Testis (tissue), 3 donors: Measurements from ENCODE around the gene ERFE. TPM values are rescaled to one million over a fixed set of nuclear protein-coding genes. Genes with fewer than 3 reads are reported as not detected.

Source experiments
- DNase-seq: peaks from one replicate; pipeline ENCODE4 v3.0.0-alpha.2; 2019
- H3K27ac ChIP-seq, 2 donors: fragments of 200-600 bp; sonication (generic); one replicate each; pipeline ENCODE4 v1.5.1; 2019
- H3K27me3 ChIP-seq: fragments of 200-600 bp; sonication (generic); one replicate; pipeline ENCODE4 v1.5.1; 2019
- H3K36me3 ChIP-seq: fragments of 200-600 bp; sonication (generic); one replicate; pipeline ENCODE4 v1.5.1; 2017; ENCODE audit warnings: low read depth; ENCODE audit errors: missing control alignments
- H3K4me1 ChIP-seq: fragments of 200-600 bp; sonication (generic); one replicate; pipeline ENCODE4 v1.5.1; 2019
- H3K4me3 ChIP-seq, 2 donors: fragments of 200-600 bp; sonication (generic); one replicate each; pipeline ENCODE4 v1.5.1; 2017 to 2019
- H3K9me3 ChIP-seq: fragments of 200-600 bp; sonication (generic); one replicate; pipeline ENCODE4 v1.5.1; 2017
- POLR2A ChIP-seq: fragments of 450-650 bp; IDR thresholded peaks from one replicate; pipeline ENCODE4 v1.6.1; 2017; ENCODE audit warnings: antibody characterized with exemption, mild to moderate bottlenecking, moderate library complexity
- WGBS, 2 donors: methylation state at CpG; one replicate each; pipeline ENCODE4 v1.1.5; 2018; 5-methylcytosine and 5-hydroxymethylcytosine counted together
- intact Hi-C: fragments of 100-400 bp; cut with DNase I; formaldehyde crosslinking; loops from one replicate; pipeline ENCODE4 v1.15.1; 2023; ENCODE audit warnings: low total_unique reads
- polyA plus RNA-seq: library from polyadenylated mRNA; stranded (reverse); fragments of 350-450 nt; fragmentation: Illumina TruSeq; extraction: RNeasy Lipid Tissue Mini Kit (QIAGEN cat#74804); gene quantifications from one replicate; pipeline ENCODE4 v1.2.3, GENCODE V29; 2014; ENCODE audit warnings: low read depth, low replicate concordance; ENCODE audit not compliant: insufficient read depth
- total RNA-seq, 2 donors: library from RNA; depleted of rRNA; stranded (reverse); fragments of >200 nt; gene quantifications; one replicate each; pipeline ENCODE4 v1.2.3, GENCODE V29; 2016
- TF ChIP-seq, protein P1 (sequence below), 3 experiments: fragments of 450-650 bp in 2 of 3; fragments of 200-600 bp in 1 of 3; sonication (generic) in 1 of 3; IDR thresholded peaks; one replicate each; pipeline ENCODE4 v1.5.1; 2016 to 2019; ENCODE audit warnings: antibody characterized with exemption in 3 of 3, mild to moderate bottlenecking in 2 of 3, moderate library complexity in 1 of 3

Gene ERFE
- total and polyA plus RNA-seq, 3 donors from 2014 or later: 9.5 to 31.0 (median 23.1) TPM

DNA sequence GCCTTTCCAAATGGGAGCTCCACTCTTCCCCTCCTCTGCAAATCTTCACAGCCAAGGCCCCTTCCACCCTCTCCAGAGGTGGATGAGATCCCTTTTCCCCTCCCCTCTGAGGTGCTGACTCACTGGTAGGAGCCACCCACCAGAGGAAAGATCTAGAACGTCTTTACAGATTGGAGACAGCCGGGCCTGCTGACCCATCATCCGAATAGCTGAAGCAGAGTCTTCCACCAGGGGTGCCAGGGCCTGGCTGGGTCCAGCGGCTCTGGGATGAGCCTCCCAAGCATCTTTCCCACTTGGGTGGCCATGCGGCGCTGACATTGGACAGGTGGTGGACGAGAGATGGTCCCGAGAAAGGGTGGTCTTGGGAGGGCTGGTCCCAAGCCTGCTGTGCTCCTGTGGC lies 9.0 kb downstream of the ERFE start:
- Histone ChIP-seq H3K4me1 (peaks cover 14% of the 10 kb centered on the region), H3K36me3 (no peaks in the 10 kb centered on the region)

DNA sequence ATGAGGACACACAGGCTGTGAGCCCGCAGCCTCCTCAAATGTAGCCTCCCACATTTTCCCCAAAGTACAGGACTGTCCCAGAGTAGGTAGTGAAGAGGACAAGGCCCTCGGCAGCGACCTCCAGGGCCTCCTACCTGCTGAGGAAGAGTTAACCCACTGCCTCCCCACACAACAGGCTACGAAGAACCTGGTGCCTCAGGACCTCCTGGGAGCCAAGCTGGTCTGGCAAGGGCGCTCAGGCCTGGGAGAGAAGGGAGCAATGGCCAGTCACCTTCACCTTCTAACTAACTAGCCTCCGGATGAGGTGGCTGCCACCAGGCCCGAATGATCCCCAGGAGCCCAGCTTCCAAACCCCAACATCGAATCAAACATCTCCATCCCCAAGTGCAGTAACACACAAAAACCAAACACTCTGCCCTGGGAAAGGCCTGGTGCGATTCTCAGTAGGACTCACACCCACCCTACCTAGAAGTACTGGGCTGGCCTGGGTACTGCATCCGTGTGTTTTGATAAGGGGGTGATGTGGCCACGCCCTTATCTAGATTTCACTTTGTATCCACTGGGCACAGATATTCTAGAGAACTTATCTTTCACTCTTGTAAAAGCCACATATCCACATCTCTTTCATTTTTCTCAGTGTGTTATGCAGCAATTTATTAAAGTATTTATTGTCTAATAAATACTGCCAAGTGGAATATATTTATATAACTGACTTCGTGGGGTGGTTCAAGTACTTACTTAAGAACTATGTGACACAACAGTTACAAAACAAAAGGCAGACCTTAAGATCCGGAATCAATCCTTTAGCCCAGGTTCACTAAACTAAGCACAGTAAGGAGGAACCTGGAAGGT lies 9.7 kb downstream of the ERFE start:
- Histone ChIP-seq H3K27me3 (no peaks in the 10 kb centered on the region), H3K4me1 (peaks cover 14% of the 10 kb centered on the region), H3K27ac (no peak overlapping the region), H3K36me3 (no peaks in the 10 kb centered on the region), H3K4me3 (no peak overlapping the region), H3K9me3 (no peaks in the 10 kb centered on the region)
- intact Hi-C loops: no loop called here
- TF ChIP-seq POLR2A: no peak
- TF ChIP-seq, protein P1, sequence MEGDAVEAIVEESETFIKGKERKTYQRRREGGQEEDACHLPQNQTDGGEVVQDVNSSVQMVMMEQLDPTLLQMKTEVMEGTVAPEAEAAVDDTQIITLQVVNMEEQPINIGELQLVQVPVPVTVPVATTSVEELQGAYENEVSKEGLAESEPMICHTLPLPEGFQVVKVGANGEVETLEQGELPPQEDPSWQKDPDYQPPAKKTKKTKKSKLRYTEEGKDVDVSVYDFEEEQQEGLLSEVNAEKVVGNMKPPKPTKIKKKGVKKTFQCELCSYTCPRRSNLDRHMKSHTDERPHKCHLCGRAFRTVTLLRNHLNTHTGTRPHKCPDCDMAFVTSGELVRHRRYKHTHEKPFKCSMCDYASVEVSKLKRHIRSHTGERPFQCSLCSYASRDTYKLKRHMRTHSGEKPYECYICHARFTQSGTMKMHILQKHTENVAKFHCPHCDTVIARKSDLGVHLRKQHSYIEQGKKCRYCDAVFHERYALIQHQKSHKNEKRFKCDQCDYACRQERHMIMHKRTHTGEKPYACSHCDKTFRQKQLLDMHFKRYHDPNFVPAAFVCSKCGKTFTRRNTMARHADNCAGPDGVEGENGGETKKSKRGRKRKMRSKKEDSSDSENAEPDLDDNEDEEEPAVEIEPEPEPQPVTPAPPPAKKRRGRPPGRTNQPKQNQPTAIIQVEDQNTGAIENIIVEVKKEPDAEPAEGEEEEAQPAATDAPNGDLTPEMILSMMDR (IDR thresholded peaks at IDR 0.05): no peak
- no peak for DNase-seq
- WGBS, 2 donors: 81 to 89% methylated on average over 12 to 13 of the region's 13 CpGs

More for the DNA sequence above, 9.0 kb downstream of the ERFE start:
- DNase-seq: no peak
- no peaks in the 10 kb centered on the region for H3K9me3 ChIP-seq
- no peak overlapping the region for H3K27ac ChIP-seq
- TF ChIP-seq POLR2A: no peak
- TF ChIP-seq, protein P1 (IDR thresholded peaks at IDR 0.05): no peak
- no peak overlapping the region for H3K4me3 ChIP-seq
- 70 to 85% methylated on average over 2 to 8 of the region's 8 CpGs for WGBS, 2 donors
- intact Hi-C loops: no loop called here
- H3K27me3 ChIP-seq: no peaks in the 10 kb centered on the region

DNA sequence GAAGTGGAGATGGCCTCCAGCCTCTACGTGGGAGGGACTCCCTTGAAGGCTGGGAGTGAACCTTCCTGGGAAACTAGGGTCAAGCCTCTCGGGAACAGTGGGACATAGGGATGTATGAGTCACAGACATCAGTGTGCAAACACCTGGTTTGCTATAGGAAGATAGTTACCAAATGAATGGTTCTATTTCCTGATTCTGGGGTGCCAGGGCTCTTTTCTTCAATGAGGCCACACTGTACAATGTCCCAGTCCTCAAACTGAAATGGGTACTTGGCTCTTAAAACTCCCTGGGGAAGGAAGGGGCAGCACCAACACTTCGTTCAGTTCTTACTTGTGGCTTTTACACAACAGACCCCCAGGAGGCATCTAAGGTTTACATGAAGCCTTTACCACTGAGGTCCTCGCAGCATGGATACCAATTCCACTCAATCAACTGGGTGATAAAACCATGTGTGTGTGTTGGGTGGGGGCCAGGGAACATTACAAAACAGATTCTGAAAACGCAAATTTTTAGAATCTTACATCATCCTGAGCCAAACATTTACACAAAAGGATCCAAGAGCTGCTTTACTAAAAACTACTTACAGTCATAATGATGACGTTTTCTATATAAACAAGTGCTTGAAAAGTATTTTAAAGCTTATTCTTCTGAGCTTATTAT lies 10.4 kb downstream of the ERFE start:
- no peak overlapping the region for H3K4me3 ChIP-seq
- H3K4me1 ChIP-seq: peaks cover 14% of the 10 kb centered on the region
- intact Hi-C loops: no loop called here
- H3K36me3 ChIP-seq: no peaks in the 10 kb centered on the region
- H3K27me3 ChIP-seq: no peaks in the 10 kb centered on the region
- no peak overlapping the region for H3K27ac ChIP-seq
- WGBS, 2 donors: 64 to 72% methylated on average over 6 of the region's 6 CpGs
- no peak for DNase-seq
- no peak for TF ChIP-seq POLR2A
- TF ChIP-seq, protein P1 (IDR thresholded peaks at IDR 0.05): no peak
- no peaks in the 10 kb centered on the region for H3K9me3 ChIP-seq

DNA sequence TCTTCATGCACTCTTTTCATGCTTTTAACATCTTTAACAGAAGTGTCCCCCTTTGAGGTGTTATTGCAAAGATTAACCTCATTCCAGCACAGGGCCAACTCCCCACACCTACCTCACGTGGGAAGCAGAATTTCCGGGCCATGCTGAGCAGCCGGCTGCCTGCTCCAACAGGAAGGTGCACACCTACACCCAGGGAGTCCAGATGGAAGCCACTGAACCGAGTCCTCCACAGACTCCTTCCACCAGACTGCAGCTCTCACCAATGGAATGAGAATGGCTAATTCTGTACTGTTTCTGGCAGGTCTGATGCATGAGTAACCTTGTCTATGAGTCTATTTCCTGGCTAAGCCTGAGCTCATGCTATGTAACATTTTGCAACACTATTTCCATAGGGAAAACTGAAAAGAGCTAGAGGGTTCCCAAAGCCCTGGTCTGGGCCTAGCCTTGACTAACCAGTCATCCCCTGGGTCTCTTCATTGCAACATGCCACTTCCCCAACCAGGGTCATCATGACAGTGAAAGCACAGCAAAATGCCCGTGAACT lies 11.0 kb downstream of the ERFE start:
- Histone ChIP-seq H3K27ac (no peak overlapping the region), H3K36me3 (no peaks in the 10 kb centered on the region)
- TF ChIP-seq, protein P1 (IDR thresholded peaks at IDR 0.05): no peak
- TF ChIP-seq POLR2A: no peak

More for the DNA sequence above, 11.0 kb downstream of the ERFE start:
- DNase-seq: no peak
- no peaks in the 10 kb centered on the region for H3K27me3 ChIP-seq
- peaks cover 14% of the 10 kb centered on the region for H3K4me1 ChIP-seq
- intact Hi-C loops: no loop called here
- H3K9me3 ChIP-seq: no peaks in the 10 kb centered on the region
- no peak overlapping the region for H3K4me3 ChIP-seq
- WGBS, 2 donors: 76 to 85% methylated on average over 5 of the region's 5 CpGs
